SK-N-SH treated with all-trans-retinoic acid at 6 μM for 48 hours (cell line): Measurements from ENCODE around the gene COL25A1.

Experiments used
- ZFP3 ChIP-seq: fragments of 250-450 bp; sonication (Bioruptor Pico); IDR thresholded peaks from 2 replicates; pipeline ENCODE4 v1.5.0; 2020; ENCODE audit warnings: mild to moderate bottlenecking, moderate library complexity
- ZNF8 ChIP-seq: fragments of 450-650 bp; formaldehyde crosslinking; IDR thresholded peaks from 2 replicates; pipeline ENCODE4 v1.5.0; 2020; ENCODE audit warnings: mild to moderate bottlenecking, moderate library complexity

GRCh38 chr4:108772402-108772801, 530.1 kb downstream of the COL25A1 start:
- no peak for TF ChIP-seq ZFP3 (CRISPR knock-in tag)
- TF ChIP-seq ZNF8 (CRISPR knock-in tag) = no peak
